ENCODE data around the gene TMEM151A.
A peak's percentile ranks its signal among the peaks of the same experiment; 100 is the strongest.
"Not testable (repeated sequence)": the region's sequence is repeated elsewhere in the genome, so short reads cannot be mapped to it uniquely, and the experiment has no call there.

TMEM151A gene

DNA sequence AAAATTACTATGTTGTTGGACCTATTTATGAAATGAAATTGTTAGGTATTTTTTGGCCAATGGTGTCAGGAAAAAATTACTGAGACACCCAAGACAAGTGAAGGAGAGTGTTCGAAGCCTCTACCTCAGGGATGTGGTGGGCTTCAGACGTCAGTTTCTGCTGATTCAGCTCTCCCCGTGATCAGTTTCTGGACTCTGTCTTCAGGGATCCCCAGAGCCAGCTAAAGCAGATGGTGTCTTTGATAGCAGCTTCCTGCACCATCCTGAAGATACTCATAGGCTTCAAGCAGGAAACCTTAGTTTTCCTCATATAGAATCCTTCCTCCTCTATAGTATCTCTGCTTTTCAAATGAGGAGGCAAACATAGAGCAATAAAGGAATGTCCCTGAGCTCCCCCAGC is 17.8 kb downstream of the TMEM151A start:
- no peak for DNase-seq (ENCODE audit: low read depth)

- DNase-seq (ENCODE audit: low read depth) = no peak
Measured at GRCh38 chr11:66310324-66310723, 18.6 kb downstream of the TMEM151A start.

DNA sequence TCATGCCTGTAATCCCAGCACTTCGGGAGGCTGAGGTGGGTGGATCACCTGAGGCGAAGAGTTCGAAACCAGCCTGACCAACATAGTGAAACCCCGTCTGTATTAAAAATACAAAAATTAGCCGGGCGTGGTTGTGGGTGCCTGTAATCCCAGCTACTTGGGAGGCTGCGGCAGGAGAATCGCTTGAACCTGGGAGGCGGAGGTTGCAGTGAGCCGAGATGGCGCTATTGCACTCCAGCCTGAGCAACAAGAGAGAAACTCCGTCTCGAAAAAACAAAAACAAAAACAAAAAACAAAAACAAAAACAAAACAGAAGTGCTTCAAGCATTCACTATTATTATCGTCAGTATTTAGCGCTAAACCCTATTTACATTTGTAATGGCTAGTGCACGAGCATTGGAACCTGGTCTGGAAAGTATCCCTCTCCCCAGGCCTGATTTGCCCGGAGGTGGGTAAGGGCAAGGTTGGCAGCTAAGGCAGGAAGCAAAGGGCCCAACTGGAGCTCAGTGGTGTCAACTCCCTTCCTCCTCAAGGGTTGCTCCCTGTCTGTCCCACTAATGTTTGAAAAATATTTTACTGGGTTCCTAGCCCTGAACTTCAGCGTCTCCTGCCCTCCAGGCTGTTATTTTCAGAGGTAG is 19.2 kb downstream of the TMEM151A start:
- not testable (repeated sequence) for DNase-seq (ENCODE audit: low read depth)

GRCh38 chr11:66311470-66311964 is 19.8 kb downstream of the TMEM151A start:
- DNase-seq (ENCODE audit: low read depth) = no peak

GRCh38 chr11:66311965-66312548 is 20.4 kb downstream of the TMEM151A start:
- DNase-seq (ENCODE audit: low read depth) = peak; percentile 93

DNA sequence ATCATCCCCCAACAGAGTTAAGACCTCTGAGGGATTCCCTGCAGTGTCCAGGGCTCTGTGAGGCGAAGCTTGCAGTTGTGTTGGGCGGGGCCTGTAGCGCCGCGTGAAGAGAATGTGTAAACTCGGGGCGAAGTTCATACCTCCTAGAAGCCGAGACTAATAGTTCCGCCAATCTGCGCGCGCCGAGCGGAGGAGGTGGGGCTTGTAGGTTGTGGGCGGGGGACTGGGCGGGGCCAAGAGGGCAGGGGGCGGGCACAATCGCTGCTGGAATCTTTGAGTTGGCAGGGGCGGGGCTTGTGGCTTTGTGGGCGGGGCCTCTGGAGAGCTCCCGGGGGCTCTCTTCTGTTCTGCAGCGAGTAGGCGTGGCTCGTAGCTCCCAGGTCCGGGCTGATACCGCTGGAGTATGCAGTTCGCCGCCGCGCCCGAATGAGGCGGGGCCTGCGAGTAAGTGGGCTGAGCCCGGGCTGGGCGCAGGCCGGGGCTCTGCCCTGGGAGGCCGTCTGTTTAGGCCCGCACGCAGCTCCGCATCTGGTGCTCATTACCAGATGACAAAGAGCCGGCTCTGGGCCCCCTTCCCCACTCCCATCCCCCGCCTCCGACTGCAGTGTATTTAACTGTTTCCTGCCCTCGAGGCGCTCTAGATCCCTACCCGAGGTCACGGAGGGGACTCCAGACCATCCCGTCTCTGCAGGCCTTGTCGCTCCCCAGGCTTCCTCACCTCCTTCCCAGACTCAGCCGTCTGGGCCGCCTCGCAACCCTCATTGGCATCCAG is 21.0 kb downstream of the TMEM151A start:
- DNase-seq (ENCODE audit: low read depth) = peak; percentile 96

DNA sequence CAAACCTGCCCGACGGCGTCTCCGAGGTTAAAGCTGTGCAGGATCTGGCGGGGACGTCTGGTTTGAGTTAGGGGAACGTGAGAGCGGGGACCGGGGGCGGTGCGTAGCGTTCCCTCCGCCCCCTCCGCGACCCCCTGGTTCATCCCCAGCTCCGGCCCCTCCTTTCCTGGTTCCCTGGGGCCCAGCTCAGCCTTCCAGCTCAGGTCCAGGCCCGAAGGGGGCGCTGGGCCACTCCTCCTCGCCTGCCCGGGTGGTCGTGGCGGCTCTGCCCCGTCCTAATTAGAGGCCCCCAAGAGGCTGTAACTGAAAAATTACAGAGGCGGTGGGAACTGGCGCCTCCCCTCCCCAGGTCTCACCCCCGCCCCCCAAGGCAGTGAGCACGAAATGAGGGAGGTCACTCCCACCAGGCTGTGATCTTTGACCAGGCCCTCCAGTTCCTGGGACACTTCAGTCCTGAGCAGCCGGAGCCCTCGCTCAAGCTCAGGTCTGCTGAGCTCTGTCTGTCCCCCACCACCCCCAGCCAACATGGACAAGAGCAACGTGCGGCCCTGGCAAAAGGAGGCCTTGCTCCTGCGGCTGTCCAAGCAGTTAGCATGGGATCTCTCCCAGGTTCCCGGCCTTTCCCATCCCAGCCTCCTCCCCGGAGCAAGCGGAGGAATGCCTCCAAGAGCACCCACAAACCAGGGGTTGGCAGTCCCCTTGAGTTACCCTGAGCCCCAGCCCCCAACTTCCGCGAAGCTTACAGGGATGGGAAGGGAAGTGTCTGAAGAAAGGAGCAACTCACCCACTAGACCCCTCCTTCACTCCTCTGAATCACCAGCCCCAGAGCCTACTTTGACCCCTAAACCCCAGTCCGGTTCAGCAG is 21.9 kb downstream of the TMEM151A start:
- no peak for DNase-seq (ENCODE audit: low read depth)

DNA sequence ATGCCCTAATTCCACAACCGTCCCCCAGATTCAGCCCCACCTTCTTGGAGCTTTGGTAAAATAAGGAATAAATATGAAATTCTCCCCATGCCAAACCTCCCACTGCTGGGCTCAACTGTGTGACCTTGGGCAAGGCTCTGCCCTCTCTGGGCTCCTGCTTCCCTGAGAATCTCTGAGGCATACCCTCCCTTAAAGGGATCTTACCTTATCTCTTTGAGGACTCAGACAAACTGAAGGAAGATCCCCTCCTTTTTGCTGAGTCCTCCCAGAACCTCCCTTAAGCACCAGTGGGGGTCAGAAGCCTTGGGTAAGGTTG is 22.4 kb downstream of the TMEM151A start:
- no peak for DNase-seq (ENCODE audit: low read depth)

GRCh38 chr11:66314561-66315497 is 23.1 kb downstream of the TMEM151A start:
- no peak for DNase-seq (ENCODE audit: low read depth)

GRCh38 chr11:66315498-66315885 is 23.8 kb downstream of the TMEM151A start:
- DNase-seq (ENCODE audit: low read depth) = no peak

GRCh38 chr11:66315921-66316811 is 24.5 kb downstream of the TMEM151A start:
- DNase-seq (ENCODE audit: low read depth) = no peak

DNA sequence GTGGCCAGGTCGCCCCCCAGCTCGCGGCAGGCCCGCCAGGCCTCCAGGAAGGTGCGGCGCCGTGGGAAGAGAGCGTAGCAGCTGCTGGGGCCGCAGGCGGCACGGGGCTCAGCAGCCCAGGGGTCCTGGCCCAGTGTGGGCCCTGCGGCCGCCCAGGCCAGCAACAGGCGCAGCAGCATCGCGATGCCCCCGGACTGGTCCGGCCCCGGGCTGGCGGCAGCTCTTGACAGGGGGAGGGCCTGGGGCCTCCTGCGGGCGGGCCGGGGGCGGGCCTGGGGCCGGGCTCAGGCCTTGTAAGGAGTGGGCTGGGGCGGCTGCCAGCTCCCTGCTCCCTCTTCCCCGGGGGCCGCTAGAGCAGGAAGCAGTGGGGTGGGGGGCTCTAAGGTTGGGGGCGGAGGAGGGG is 25.2 kb downstream of the TMEM151A start, which contains the start of gene CD248:
TSS of gene CD248 (minus strand) at position 196 of the 403 bp plus-strand sequence. CDS start at position 179, 17 bp downstream.
- no peak for DNase-seq (ENCODE audit: low read depth)

GRCh38 chr11:66317322-66317722 is 25.6 kb downstream of the TMEM151A start:
- DNase-seq (ENCODE audit: low read depth) = no peak

- DNase-seq (ENCODE audit: low read depth) = peak; percentile 42
Measured at GRCh38 chr11:66317723-66318599, 26.3 kb downstream of the TMEM151A start.

DNA sequence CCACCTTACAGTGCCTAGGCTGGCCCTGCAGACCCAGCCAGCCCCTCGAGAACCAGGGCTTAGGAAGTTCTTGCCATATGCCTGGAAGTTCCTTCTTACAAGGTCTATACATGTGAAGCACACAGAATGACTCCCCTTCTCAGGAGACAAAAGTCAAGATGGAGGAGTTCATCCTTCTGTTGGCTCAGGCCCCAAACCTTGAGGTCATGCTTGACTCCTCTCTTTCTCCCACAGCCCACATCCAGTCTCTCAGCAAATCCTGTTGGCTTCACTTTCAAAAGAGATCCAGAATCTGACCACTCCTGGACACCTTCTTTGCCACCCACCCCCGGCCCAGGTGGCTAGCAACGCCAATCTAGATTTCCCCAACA is 26.9 kb downstream of the TMEM151A start:
- DNase-seq (ENCODE audit: low read depth) = no peak

- DNase-seq (ENCODE audit: low read depth) = not testable (repeated sequence)
Measured at GRCh38 chr11:66320289-66320688, 28.6 kb downstream of the TMEM151A start.

DNA sequence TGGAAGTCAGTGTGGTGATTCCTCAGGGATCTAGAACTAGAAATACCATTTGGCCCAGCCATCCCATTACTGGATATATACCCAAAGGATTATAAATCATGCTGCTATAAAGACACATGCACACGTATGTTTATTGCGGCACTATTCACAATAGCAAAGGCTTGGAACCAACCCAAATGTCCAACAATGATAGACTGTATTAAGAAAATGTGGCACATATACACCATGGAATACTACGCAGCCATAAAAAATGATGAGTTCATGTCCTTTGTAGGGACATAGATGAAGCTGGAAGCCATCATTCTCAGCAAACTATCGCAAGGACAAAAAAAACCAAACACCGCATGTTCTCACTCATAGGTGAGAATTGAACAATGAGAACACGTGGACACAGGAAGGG is 29.1 kb downstream of the TMEM151A start:
- not testable (repeated sequence) for DNase-seq (ENCODE audit: low read depth)

DNA sequence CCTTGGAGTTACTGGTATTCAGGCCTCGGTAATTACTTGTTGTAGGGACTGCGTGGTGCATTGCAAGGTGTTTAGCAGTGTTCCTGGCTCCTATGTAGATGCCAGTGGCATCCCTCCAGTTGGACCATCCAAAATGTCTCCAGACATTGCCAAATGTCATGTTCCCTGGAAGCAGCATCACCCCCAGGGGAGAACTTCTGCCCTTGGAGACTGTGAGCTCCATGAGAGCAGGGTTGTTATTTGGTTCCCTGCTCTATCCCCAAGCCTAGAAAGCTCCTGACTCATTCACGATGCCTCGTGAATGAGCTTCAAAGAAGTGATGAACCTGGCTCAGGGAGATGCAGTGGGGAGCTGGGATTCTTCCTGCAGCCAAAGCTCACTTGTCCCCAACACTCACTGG is 29.9 kb downstream of the TMEM151A start:
- no peak for DNase-seq (ENCODE audit: low read depth)

Measured in stimulated activated CD8-positive, alpha-beta memory T cell treated with anti-CD3 and anti-CD28 coated beads, Interleukin-4, amount 100 ng/mL, for 24 hours (primary cell).